Measurements from ENCODE around the gene PFN1.

- TF ChIP-seq ZNF274 (IDR thresholded peaks at IDR 0.05; ENCODE audit: low read depth, low read length) (no peak), SUZ12 (IDR thresholded peaks at IDR 0.05; ENCODE audit: extremely low read depth, insufficient read depth, insufficient read length) (no peak), YY1 (IDR thresholded peaks at IDR 0.05; ENCODE audit: insufficient read depth, insufficient read length) (no peak)
Observed at GRCh38 chr17:4966844-4967538, 18.7 kb upstream of the PFN1 start.

All from NT2/D1 (cell line).